ENCODE data around the gene NCBP1.

- TF ChIP-seq JUND (IDR thresholded peaks at IDR 0.05) (no peak), CTCF (IDR thresholded peaks at IDR 0.05) (no peak), MAX (IDR thresholded peaks at IDR 0.05; ENCODE audit: low read depth) (no peak), EZH2phosphoT487 (IDR thresholded peaks at IDR 0.05; ENCODE audit: borderline replicate concordance, low read depth) (no peak), FOXM1 (IDR thresholded peaks at IDR 0.05; ENCODE audit: low read depth) (no peak), RAD21 (IDR thresholded peaks at IDR 0.05; ENCODE audit: low read length) (no peak), NFIC (IDR thresholded peaks at IDR 0.05; ENCODE audit: borderline replicate concordance) (no peak)
Observed at GRCh38 chr9:97659771-97660170, 26.1 kb downstream of the NCBP1 start.

Data from SK-N-SH (cell line).